GM18907 (cell line): Measurements from ENCODE around the gene TMEM117.
A peak's percentile ranks its signal among the peaks of the same experiment; 100 is the strongest.

Experiments
- ATAC-seq: cut with Tn5 transposase; IDR thresholded peaks from one replicate; pipeline ENCODE4 v1.9.1; 2021; ENCODE audit warnings: mild to moderate bottlenecking, moderate library complexity; ENCODE audit not compliant: unreplicated experiment

Gene TMEM117

GRCh38 chr12:43951286-43951685 lies 115.4 kb downstream of the TMEM117 start:
- ATAC-seq, result no peak

GRCh38 chr12:43957732-43958372 lies 122.0 kb downstream of the TMEM117 start:
- peak; percentile 99 for ATAC-seq

- no peak for ATAC-seq
Observed at GRCh38 chr12:43964033-43964432, 128.2 kb downstream of the TMEM117 start.

GRCh38 chr12:43964961-43965360 lies 129.1 kb downstream of the TMEM117 start:
- ATAC-seq, result no peak

GRCh38 chr12:43965899-43966298 lies 130.0 kb downstream of the TMEM117 start:
- ATAC-seq, result no peak

GRCh38 chr12:43968736-43969135 lies 132.9 kb downstream of the TMEM117 start:
- ATAC-seq, result no peak

- no peak for ATAC-seq
Observed at GRCh38 chr12:43969882-43970281, 134.0 kb downstream of the TMEM117 start.

- no peak for ATAC-seq
Observed at GRCh38 chr12:43973385-43973784, 137.5 kb downstream of the TMEM117 start.

- ATAC-seq, result no peak
Observed at GRCh38 chr12:43973993-43974392, 138.1 kb downstream of the TMEM117 start.

GRCh38 chr12:43976027-43976426 lies 140.1 kb downstream of the TMEM117 start:
- no peak for ATAC-seq

GRCh38 chr12:43978556-43978955 lies 142.7 kb downstream of the TMEM117 start:
- ATAC-seq, result no peak

- no peak for ATAC-seq
Observed at GRCh38 chr12:43979450-43979849, 143.6 kb downstream of the TMEM117 start.

GRCh38 chr12:43980627-43981191 lies 144.8 kb downstream of the TMEM117 start:
- no peak for ATAC-seq

- ATAC-seq, result no peak
Observed at GRCh38 chr12:43981726-43982125, 145.8 kb downstream of the TMEM117 start.

GRCh38 chr12:43982544-43982943 lies 146.7 kb downstream of the TMEM117 start:
- ATAC-seq, result no peak

GRCh38 chr12:43988838-43989560 lies 153.1 kb downstream of the TMEM117 start:
- ATAC-seq, result peak; percentile 98

GRCh38 chr12:43992856-43993255 lies 157.0 kb downstream of the TMEM117 start:
- ATAC-seq, result no peak

- ATAC-seq, result peak; percentile 96
Observed at GRCh38 chr12:44000309-44000952, 164.6 kb downstream of the TMEM117 start.

GRCh38 chr12:44002607-44003006 lies 166.7 kb downstream of the TMEM117 start:
- ATAC-seq, result no peak

- no peak for ATAC-seq
Observed at GRCh38 chr12:44003721-44004120, 167.8 kb downstream of the TMEM117 start.

- ATAC-seq, result peak; percentile 85
Observed at GRCh38 chr12:44015333-44015941, 179.6 kb downstream of the TMEM117 start.
